SH-SY5Y (cell line): ENCODE data around the gene ABHD17B.

Experiments
- GATA2 ChIP-seq: IDR thresholded peaks from 2 replicates; pipeline ENCODE4 v1.6.1; 2011; ENCODE audit warnings: mild to moderate bottlenecking, low read depth, low read length
- GATA3 ChIP-seq: IDR thresholded peaks from 2 replicates; pipeline ENCODE4 v1.6.1; 2011; ENCODE audit warnings: low read depth, mild to moderate bottlenecking, low read length, moderate library complexity

DNA sequence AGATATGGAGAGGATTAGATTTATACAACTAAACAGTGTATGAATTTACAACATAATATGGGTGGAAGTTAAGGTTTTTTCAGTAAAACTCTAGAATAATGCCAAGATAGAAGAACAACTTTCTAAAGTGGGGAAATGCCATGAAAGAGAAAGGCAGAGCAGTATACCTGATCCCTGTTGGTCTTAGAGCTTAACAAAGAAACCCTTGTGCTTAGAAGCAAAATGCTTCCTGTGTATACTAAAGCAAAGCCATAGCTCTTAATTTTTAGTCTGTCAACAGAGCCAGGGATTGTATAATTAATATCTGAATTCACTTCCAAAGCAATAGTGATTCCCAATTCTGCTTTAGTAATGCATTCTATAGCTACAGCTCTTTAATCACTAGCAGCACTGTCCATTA, 14.8 kb upstream of the ABHD17B start:
- no peak for TF ChIP-seq GATA2
- TF ChIP-seq GATA3: no peak
